Stomach (tissue), 9 donors: ENCODE data around the gene PCDHGA8. TPM values are rescaled to one million over a fixed set of nuclear protein-coding genes. Genes with fewer than 3 reads are reported as not detected.
A peak's percentile ranks its signal among the peaks of the same experiment; 100 is the strongest.

ENCODE experiments used
- DNase-seq, 2 donors: peaks; one replicate each; pipeline versions ENCODE4 v3.0.0 to v3.0.0-alpha.2; 2013 to 2019
- H3K27ac ChIP-seq, 5 donors: fragments of 200-600 bp in 4 of 5; sonication (generic) in 4 of 5; one replicate each; pipeline ENCODE4 v1.5.1; 2013 to 2019; ENCODE audit warnings: mild to moderate bottlenecking in 1 of 5, moderate library complexity in 1 of 5
- H3K27me3 ChIP-seq, 3 donors: fragments of 200-600 bp; sonication (generic); one replicate each; pipeline ENCODE4 v1.5.1; 2017 to 2019; ENCODE audit warnings: mixed run types in 1 of 3
- H3K36me3 ChIP-seq, 4 donors: fragments of 200-600 bp; sonication (generic); 1 replicate in 3 of 4; 2 replicates in 1 of 4; pipeline ENCODE4 v1.5.1; 2016 to 2019
- H3K4me1 ChIP-seq, 4 donors: fragments of 200-600 bp; sonication (generic); one replicate each; pipeline ENCODE4 v1.5.1; 2016 to 2019
- H3K4me3 ChIP-seq, 4 donors: fragments of 200-600 bp; sonication (generic) in 3 of 4; one replicate each; pipeline ENCODE4 v1.5.1; 2016 to 2019; ENCODE audit warnings: mild to moderate bottlenecking in 1 of 4
- H3K9me3 ChIP-seq, 4 donors: fragments of 200-600 bp; sonication (generic); one replicate each; pipeline ENCODE4 v1.5.1; 2016 to 2019
- EP300 ChIP-seq: sonication (generic); formaldehyde crosslinking; IDR thresholded peaks from one replicate; pipeline ENCODE4 v1.6.1; 2017; ENCODE audit warnings: antibody characterized with exemption
- POLR2A ChIP-seq, 4 donors: fragments of 450-650 bp; IDR thresholded peaks; one replicate each; pipeline ENCODE4 v1.6.1; 2016; ENCODE audit warnings: antibody characterized with exemption in 4 of 4, control low read depth in 2 of 4, mild to moderate bottlenecking in 1 of 4, moderate library complexity in 1 of 4
- POLR2AphosphoS5 ChIP-seq, 3 donors: sonication (generic); formaldehyde crosslinking; IDR thresholded peaks; one replicate each; pipeline ENCODE4 v1.6.1; 2016; ENCODE audit warnings: antibody characterized with exemption in 3 of 3
- WGBS, 5 donors: extraction: QIAGEN DNeasy Blood & Tissue Kit in 3 of 5; methylation state at CpG; one replicate each; pipeline versions ENCODE4 v1.1.5 to v1.1.7; 2013 to 2018; 5-methylcytosine and 5-hydroxymethylcytosine counted together
- intact Hi-C: fragments of 100-400 bp; cut with DNase I; formaldehyde crosslinking; loops from one replicate; pipeline ENCODE4 v1.15.1; 2023; ENCODE audit warnings: low total_unique reads
- polyA plus RNA-seq, 3 donors: library from polyadenylated mRNA; stranded (reverse); fragments of 200-250 nt; gene quantifications; one replicate each; pipeline ENCODE4 v1.2.3, GENCODE V29; 2013
- total RNA-seq, 5 donors: library from RNA; depleted of rRNA; stranded (reverse); fragments of >200 nt; gene quantifications; one replicate each; pipeline versions ENCODE4 v1.1.0 to v1.2.3, GENCODE V29; 2014 to 2016
- TF ChIP-seq, protein P1 (sequence below), 7 experiments: fragments of 450-650 bp in 4 of 7; fragments of 200-600 bp in 3 of 7; sonication (generic) in 3 of 7; IDR thresholded peaks; one replicate each; pipeline ENCODE4 v1.5.1; 2016 to 2019; ENCODE audit warnings: antibody characterized with exemption in 7 of 7, control low read depth in 2 of 7, mild to moderate bottlenecking in 1 of 7
- donor health status: healthy with polysubstance abuse.
- donor health status: Bipolar disorder and iron deficiency.
- donor health status: healthy.

Gene PCDHGA8
- total and polyA plus RNA-seq, 8 donors: under 0.01 to 12.5 (median 0.29) TPM; not detected in 1

DNA sequence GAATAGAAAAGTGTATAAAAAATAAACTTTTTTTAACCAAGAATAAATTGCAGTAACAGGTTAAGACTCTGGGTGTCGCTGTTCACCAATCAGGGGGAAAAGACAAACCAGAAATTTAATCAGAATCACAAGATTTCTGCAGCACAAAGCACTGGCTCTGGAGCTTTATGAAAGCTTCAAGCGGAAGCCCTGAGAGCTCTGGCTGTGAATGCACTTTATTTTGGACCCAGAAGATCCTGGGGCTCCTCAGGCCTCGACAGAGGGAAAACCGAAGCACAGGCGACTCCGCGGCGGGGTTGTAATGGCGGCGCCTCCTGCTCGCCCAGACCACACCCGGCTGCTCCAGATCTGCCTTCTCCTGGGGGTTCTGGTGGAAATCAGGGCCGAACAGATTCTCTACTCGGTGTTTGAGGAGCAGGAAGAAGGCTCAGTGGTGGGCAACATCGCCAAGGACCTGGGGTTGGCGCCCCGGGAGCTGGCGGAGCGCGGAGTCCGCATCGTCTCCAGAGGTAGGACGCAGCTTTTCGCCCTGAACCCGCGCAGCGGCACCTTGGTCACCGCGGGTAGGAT, 37.4 kb upstream of the PCDHGA8 start, which contains the start of gene PCDHGA4:
TSS of gene PCDHGA4 (plus strand) at position 122 of the 570 bp plus-strand sequence. CDS start at position 209, 87 bp downstream.
- Histone ChIP-seq H3K9me3 (peaks cover 33 to 97% (median 87%) of the 10 kb centered on the region in 4 donors), H3K4me3 (peak within 1 kb of the TSS; percentile 23 to 28 (median 24)), H3K4me1 (no peaks in the 10 kb centered on the region), H3K36me3 (peaks cover 0 to 6% (median 0%) of the 10 kb centered on the region in 4 donors), H3K27me3 (peaks cover 0 to 63% (median 9%) of the 10 kb centered on the region in 3 donors), H3K27ac (no peak within 1 kb of the TSS)
- no peak for DNase-seq
- WGBS, 5 donors: 14 to 24% (median 17%) methylated on average over 21 to 29 of the region's 29 CpGs
- intact Hi-C loops: no loop called here
- TF ChIP-seq POLR2A (IDR thresholded peaks at IDR 0.05): no peak
- TF ChIP-seq, protein P1, sequence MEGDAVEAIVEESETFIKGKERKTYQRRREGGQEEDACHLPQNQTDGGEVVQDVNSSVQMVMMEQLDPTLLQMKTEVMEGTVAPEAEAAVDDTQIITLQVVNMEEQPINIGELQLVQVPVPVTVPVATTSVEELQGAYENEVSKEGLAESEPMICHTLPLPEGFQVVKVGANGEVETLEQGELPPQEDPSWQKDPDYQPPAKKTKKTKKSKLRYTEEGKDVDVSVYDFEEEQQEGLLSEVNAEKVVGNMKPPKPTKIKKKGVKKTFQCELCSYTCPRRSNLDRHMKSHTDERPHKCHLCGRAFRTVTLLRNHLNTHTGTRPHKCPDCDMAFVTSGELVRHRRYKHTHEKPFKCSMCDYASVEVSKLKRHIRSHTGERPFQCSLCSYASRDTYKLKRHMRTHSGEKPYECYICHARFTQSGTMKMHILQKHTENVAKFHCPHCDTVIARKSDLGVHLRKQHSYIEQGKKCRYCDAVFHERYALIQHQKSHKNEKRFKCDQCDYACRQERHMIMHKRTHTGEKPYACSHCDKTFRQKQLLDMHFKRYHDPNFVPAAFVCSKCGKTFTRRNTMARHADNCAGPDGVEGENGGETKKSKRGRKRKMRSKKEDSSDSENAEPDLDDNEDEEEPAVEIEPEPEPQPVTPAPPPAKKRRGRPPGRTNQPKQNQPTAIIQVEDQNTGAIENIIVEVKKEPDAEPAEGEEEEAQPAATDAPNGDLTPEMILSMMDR (IDR thresholded peaks at IDR 0.05): peak in 2 of 7 experiments; percentile 10 to 23
- TF ChIP-seq POLR2AphosphoS5 (IDR thresholded peaks at IDR 0.05): no peak

DNA sequence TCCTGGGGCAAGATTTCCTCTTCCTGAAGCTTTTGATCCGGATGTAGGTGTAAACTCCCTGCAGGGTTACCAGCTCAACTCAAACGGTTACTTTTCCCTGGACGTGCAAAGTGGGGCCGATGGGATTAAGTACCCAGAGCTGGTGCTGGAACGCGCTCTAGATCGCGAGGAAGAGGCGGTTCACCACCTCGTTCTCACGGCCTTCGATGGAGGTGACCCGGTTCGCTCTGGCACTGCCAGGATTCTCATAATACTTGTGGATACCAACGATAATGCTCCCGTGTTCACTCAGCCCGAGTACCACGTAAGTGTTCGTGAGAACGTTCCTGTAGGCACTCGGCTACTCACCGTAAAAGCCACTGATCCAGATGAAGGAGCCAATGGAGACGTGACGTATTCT, 36.8 kb upstream of the PCDHGA8 start:
- no peak for DNase-seq
- H3K4me1 ChIP-seq: no peaks in the 10 kb centered on the region
- H3K27ac ChIP-seq: no peak overlapping the region
- H3K4me3 ChIP-seq: peak overlapping the region in 1 of 4 donors; percentile 23
- H3K36me3 ChIP-seq: peaks cover 0 to 6% (median 0%) of the 10 kb centered on the region in 4 donors
- intact Hi-C loops: no loop called here
- H3K27me3 ChIP-seq: peaks cover 0 to 63% (median 12%) of the 10 kb centered on the region in 3 donors
- WGBS, 5 donors: 50 to 67% (median 53%) methylated on average over 18 to 24 of the region's 24 CpGs
- TF ChIP-seq, protein P1 (IDR thresholded peaks at IDR 0.05): no peak
- TF ChIP-seq EP300 (no peak), POLR2AphosphoS5 (IDR thresholded peaks at IDR 0.05) (no peak), POLR2A (IDR thresholded peaks at IDR 0.05) (no peak)
- peaks cover 35 to 97% (median 87%) of the 10 kb centered on the region in 4 donors for H3K9me3 ChIP-seq

DNA sequence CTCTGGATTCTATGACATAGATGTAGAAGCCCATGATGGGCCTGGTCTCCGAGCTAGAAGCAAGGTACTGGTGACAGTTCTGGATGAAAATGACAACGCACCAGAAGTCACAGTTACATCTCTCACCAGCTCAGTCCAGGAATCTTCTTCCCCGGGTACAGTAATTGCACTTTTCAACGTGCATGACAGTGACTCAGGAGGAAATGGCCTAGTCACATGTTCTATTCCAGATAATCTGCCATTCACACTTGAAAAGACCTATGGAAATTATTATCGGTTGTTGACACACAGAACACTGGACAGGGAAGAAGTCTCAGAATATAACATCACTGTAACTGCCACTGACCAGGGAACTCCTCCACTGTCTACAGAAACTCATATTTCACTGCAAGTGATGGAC, 36.3 kb upstream of the PCDHGA8 start:
- peaks cover under 1 to 63% (median 12%) of the 10 kb centered on the region in 3 donors for H3K27me3 ChIP-seq
- TF ChIP-seq, protein P1 (IDR thresholded peaks at IDR 0.05): no peak
- TF ChIP-seq POLR2AphosphoS5 (IDR thresholded peaks at IDR 0.05): no peak
- TF ChIP-seq POLR2A (IDR thresholded peaks at IDR 0.05): no peak
- no peak for TF ChIP-seq EP300
- H3K36me3 ChIP-seq: peaks cover 0 to 6% (median 0%) of the 10 kb centered on the region in 4 donors
- peaks cover 36 to 97% (median 87%) of the 10 kb centered on the region in 4 donors for H3K9me3 ChIP-seq
- intact Hi-C loops: no loop called here
- no peaks in the 10 kb centered on the region for H3K4me1 ChIP-seq
- WGBS, 5 donors: 67 to 72% (median 69%) methylated on average over 5 of the region's 5 CpGs
- H3K4me3 ChIP-seq: no peak overlapping the region
- no peak for DNase-seq
- no peak overlapping the region for H3K27ac ChIP-seq

DNA sequence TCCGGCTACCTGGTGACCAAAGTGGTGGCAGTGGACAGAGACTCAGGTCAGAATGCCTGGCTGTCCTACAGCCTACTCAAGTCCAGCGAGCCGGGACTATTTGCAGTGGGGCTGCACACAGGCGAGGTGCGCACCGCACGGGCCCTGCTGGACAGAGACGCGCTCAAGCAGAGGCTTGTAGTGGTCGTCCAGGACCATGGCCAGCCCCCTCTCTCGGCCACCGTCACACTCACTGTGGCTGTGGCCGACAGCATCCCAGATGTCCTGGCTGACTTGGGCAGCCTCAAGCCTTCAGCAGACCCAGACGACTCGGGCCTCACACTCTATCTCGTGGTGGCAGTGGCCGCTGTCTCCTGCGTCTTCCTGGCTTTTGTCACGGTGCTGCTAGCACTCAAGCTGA, 35.5 kb upstream of the PCDHGA8 start:
- intact Hi-C loops: no loop called here
- peaks cover 5 to 62% (median 12%) of the 10 kb centered on the region in 3 donors for H3K27me3 ChIP-seq
- DNase-seq: no peak
- H3K27ac ChIP-seq: no peak overlapping the region
- H3K4me1 ChIP-seq: no peaks in the 10 kb centered on the region
- H3K9me3 ChIP-seq: peaks cover 41 to 97% (median 88%) of the 10 kb centered on the region in 4 donors
- peaks cover 0 to 11% (median 0%) of the 10 kb centered on the region in 4 donors for H3K36me3 ChIP-seq
- TF ChIP-seq POLR2A (IDR thresholded peaks at IDR 0.05) (no peak), POLR2AphosphoS5 (IDR thresholded peaks at IDR 0.05) (no peak), EP300 (no peak)
- TF ChIP-seq, protein P1 (IDR thresholded peaks at IDR 0.05): no peak
- 40 to 59% (median 50%) methylated on average over 17 to 19 of the region's 19 CpGs for WGBS, 5 donors
- H3K4me3 ChIP-seq: no peak overlapping the region
